Common myeloid progenitor, CD34-positive (primary cell): ENCODE measurements around the gene POMGNT2.

Source experiments
- CTCF ChIA-PET: fragments of 350-600 bp; sonication (Branson Sonifier 250); formaldehyde crosslinking; loops from one replicate; lab custom pipeline; 2021; ENCODE audit warnings: antibody characterized with exemption; lab: Charles Lee
- POLR2A ChIA-PET: fragments of 350-600 bp; sonication (Branson Sonifier 250); formaldehyde crosslinking; loops from one replicate; lab custom pipeline; 2021; ENCODE audit warnings: antibody characterized with exemption; lab: Charles Lee
- DNase-seq, 3 donors: peaks; one replicate each; pipeline versions ENCODE4 v3.0.0 to v3.0.0-alpha.2; 2013
- H3K27ac ChIP-seq, 2 experiments: 1 replicate in 1 of 2; 2 replicates in 1 of 2; pipeline ENCODE4 v1.7.0; 2013; ENCODE audit warnings: inconsistent platforms in 2 of 2, low read length in 2 of 2, mild to moderate bottlenecking in 2 of 2, low read depth in 1 of 2, moderate library complexity in 1 of 2; ENCODE audit not compliant: severe bottlenecking in 2 of 2, insufficient read depth in 1 of 2, poor library complexity in 1 of 2
- H3K27me3 ChIP-seq, 5 experiments: replicated peaks in 2 of 5; 1 replicate in 3 of 5; 2 replicates in 2 of 5; pipeline versions ENCODE4 v1.6.1 to v1.7.0; 2013; ENCODE audit warnings: low read length in 4 of 5, mild to moderate bottlenecking in 2 of 5, moderate library complexity in 2 of 5, inconsistent platforms in 1 of 5; ENCODE audit not compliant: insufficient read depth in 5 of 5, control insufficient read depth in 4 of 5
- H3K36me3 ChIP-seq, 4 experiments: 1 replicate in 2 of 4; 2 replicates in 2 of 4; pipeline versions ENCODE4 v1.6.1 to v1.7.0; 2013; ENCODE audit warnings: low read length in 3 of 4, control low read depth in 1 of 4, mild to moderate bottlenecking in 1 of 4; ENCODE audit not compliant: control insufficient read depth in 4 of 4, insufficient read depth in 4 of 4
- H3K4me1 ChIP-seq, 4 experiments: 1 replicate in 3 of 4; 2 replicates in 1 of 4; pipeline versions ENCODE4 v1.6.1 to v1.7.1; 2013; ENCODE audit warnings: low read length in 3 of 4, mild to moderate bottlenecking in 3 of 4, control low read depth in 1 of 4, inconsistent platforms in 1 of 4, moderate library complexity in 1 of 4; ENCODE audit not compliant: control insufficient read depth in 4 of 4, insufficient read depth in 4 of 4; ENCODE audit errors: control extremely low read depth in 1 of 4
- H3K4me3 ChIP-seq, 7 experiments: 1 replicate in 4 of 7; 2 replicates in 3 of 7; pipeline versions ENCODE4 v1.5.1 to v1.7.0; 2013; ENCODE audit warnings: mild to moderate bottlenecking in 7 of 7, low read length in 6 of 7, moderate library complexity in 6 of 7, inconsistent platforms in 2 of 7, low read depth in 2 of 7, control low read depth in 1 of 7; ENCODE audit not compliant: insufficient read depth in 4 of 7, control insufficient read depth in 1 of 7; ENCODE audit errors: extremely low read depth in 1 of 7
- H3K9me3 ChIP-seq, 5 experiments: 1 replicate in 4 of 5; 2 replicates in 1 of 5; pipeline versions ENCODE4 v1.6.1 to v1.7.1; 2013; ENCODE audit warnings: low read length in 4 of 5, mild to moderate bottlenecking in 2 of 5, inconsistent platforms in 1 of 5, low read depth in 1 of 5, moderate library complexity in 1 of 5; ENCODE audit not compliant: control insufficient read depth in 4 of 5, insufficient read depth in 2 of 5; ENCODE audit errors: control extremely low read depth in 1 of 5
- WGBS: methylation state at CpG from one replicate; pipeline ENCODE4 v1.1.5; 2013; ENCODE audit not compliant: insufficient coverage; 5-methylcytosine and 5-hydroxymethylcytosine counted together

The POMGNT2 gene

GRCh38 chr3:43077261-43077660, 28.6 kb downstream of the POMGNT2 start:
- Histone ChIP-seq H3K4me3 (no peak overlapping the region), H3K27me3 (no peaks in the 10 kb centered on the region), H3K27ac (no peak overlapping the region), H3K4me1 (no peaks in the 10 kb centered on the region), H3K36me3 (peaks cover 0 to 28% (median 15%) of the 10 kb centered on the region in 4 experiments), H3K9me3 (peaks cover 0 to 15% (median 0%) of the 10 kb centered on the region in 5 experiments)
- 95% methylated on average over 5 of the region's 6 CpGs for WGBS
- ChIA-PET POLR2A (no interaction called here), CTCF (interaction anchor here (1.5 kb wide), 1 partner anchor 11 kb away, joined by 3 read pairs; no protein-coding TSS in a partner anchor)
- DNase-seq: no peak

- 100% methylated on average over 2 of the region's 4 CpGs for WGBS
- Histone ChIP-seq H3K4me1 (no peaks in the 10 kb centered on the region), H3K27me3 (no peaks in the 10 kb centered on the region), H3K27ac (no peak overlapping the region), H3K36me3 (peaks cover 0 to 27% (median 15%) of the 10 kb centered on the region in 4 experiments), H3K9me3 (peaks cover 0 to 14% (median 0%) of the 10 kb centered on the region in 5 experiments), H3K4me3 (no peak overlapping the region)
- ChIA-PET POLR2A (no interaction called here), CTCF (interaction anchor here (1.5 kb wide), 1 partner anchor 11 kb away, joined by 3 read pairs; no protein-coding TSS in a partner anchor)
- DNase-seq: no peak
These were observed 29.0 kb downstream of the POMGNT2 start for GRCh38 chr3:43076857-43077256.

- H3K27ac ChIP-seq: no peak overlapping the region
- peaks cover 0 to 20% (median 14%) of the 10 kb centered on the region in 4 experiments for H3K36me3 ChIP-seq
- CTCF ChIA-PET: interaction anchor here (1.5 kb wide), 1 partner anchor 12 kb away, joined by 3 read pairs; no protein-coding TSS in a partner anchor
- POLR2A ChIA-PET: no interaction called here
- H3K9me3 ChIP-seq: peaks cover 0 to 7% (median 0%) of the 10 kb centered on the region in 5 experiments
- H3K27me3 ChIP-seq: no peaks in the 10 kb centered on the region
- WGBS: 86% methylated on average over 2 of the region's 5 CpGs
- H3K4me1 ChIP-seq: no peaks in the 10 kb centered on the region
- no peak for DNase-seq
- H3K4me3 ChIP-seq: no peak overlapping the region
These were observed 29.8 kb downstream of the POMGNT2 start for GRCh38 chr3:43075904-43076661.

GRCh38 chr3:43074901-43075689, 30.8 kb downstream of the POMGNT2 start:
- H3K27me3 ChIP-seq: no peaks in the 10 kb centered on the region
- no peaks in the 10 kb centered on the region for H3K4me1 ChIP-seq
- DNase-seq: no peak
- WGBS: 100% methylated on average over 3 of the region's 5 CpGs
- no peak overlapping the region for H3K27ac ChIP-seq
- H3K4me3 ChIP-seq: no peak overlapping the region
- POLR2A ChIA-PET: no interaction called here
- H3K36me3 ChIP-seq: peaks cover 0 to 10% (median 5%) of the 10 kb centered on the region in 4 experiments
- CTCF ChIA-PET: no interaction called here
- peaks cover 0 to 3% (median 0%) of the 10 kb centered on the region in 5 experiments for H3K9me3 ChIP-seq

- WGBS: 100% methylated on average over 3 of the region's 4 CpGs
- Histone ChIP-seq H3K4me1 (no peaks in the 10 kb centered on the region), H3K27ac (no peak overlapping the region), H3K9me3 (peaks cover 0 to 1% (median 0%) of the 10 kb centered on the region in 5 experiments), H3K4me3 (no peak overlapping the region), H3K36me3 (peaks cover 0 to 4% (median 1%) of the 10 kb centered on the region in 4 experiments), H3K27me3 (no peaks in the 10 kb centered on the region)
- CTCF ChIA-PET: no interaction called here
- POLR2A ChIA-PET: no interaction called here
- DNase-seq: no peak
These were observed 31.4 kb downstream of the POMGNT2 start for GRCh38 chr3:43074482-43074881.

GRCh38 chr3:43073836-43074220, 32.1 kb downstream of the POMGNT2 start:
- POLR2A ChIA-PET: no interaction called here
- no peaks in the 10 kb centered on the region for H3K27me3 ChIP-seq

More at GRCh38 chr3:43073836-43074220, 32.1 kb downstream of the POMGNT2 start:
- no peaks in the 10 kb centered on the region for H3K4me1 ChIP-seq
- no peak overlapping the region for H3K27ac ChIP-seq
- CTCF ChIA-PET: no interaction called here
- no peak overlapping the region for H3K4me3 ChIP-seq
- WGBS: 97% methylated on average over 3 of the region's 5 CpGs
- DNase-seq: no peak
- no peaks in the 10 kb centered on the region for H3K9me3 ChIP-seq
- H3K36me3 ChIP-seq: no peaks in the 10 kb centered on the region
